ENCODE results near the gene ATG7. TPM values are rescaled to one million over a fixed set of nuclear protein-coding genes. Genes with fewer than 3 reads are reported as not detected.
"Not testable (repeated sequence)": the region's sequence is repeated elsewhere in the genome, so short reads cannot be mapped to it uniquely, and the experiment has no call there.

Gene ATG7
- total RNA-seq, 1 experiment from 2014 or later, result 25.7 TPM

DNA sequence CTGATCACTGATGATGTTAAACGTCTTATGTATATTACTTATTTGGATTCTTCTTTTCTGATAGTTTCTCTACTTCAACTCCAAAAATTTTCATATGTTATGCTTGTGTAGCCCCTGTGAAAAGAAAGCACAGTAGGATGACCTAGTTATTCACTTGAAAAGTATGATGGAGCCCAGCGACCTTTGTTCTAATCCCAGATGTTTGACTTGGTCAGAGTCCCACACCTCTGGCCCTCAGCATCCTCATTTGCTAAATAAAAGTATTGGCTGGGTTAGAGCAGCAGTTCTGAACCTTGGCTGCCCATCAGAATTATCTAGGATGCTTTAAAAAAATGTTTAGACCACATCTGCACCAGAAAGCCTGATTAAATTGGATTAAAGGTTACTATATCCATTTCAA, 173.7 kb downstream of the ATG7 start:
- no peak overlapping the region for H3K27ac ChIP-seq
- no peaks in the 10 kb centered on the region for H3K4me1 ChIP-seq
- H3K27me3 ChIP-seq, result no peaks in the 10 kb centered on the region
- no peak for DNase-seq
- no peaks in the 10 kb centered on the region for H3K9me3 ChIP-seq (replicated peaks)
- H3K36me3 ChIP-seq, result no peaks in the 10 kb centered on the region
- H3K4me3 ChIP-seq, result no peak overlapping the region

DNA sequence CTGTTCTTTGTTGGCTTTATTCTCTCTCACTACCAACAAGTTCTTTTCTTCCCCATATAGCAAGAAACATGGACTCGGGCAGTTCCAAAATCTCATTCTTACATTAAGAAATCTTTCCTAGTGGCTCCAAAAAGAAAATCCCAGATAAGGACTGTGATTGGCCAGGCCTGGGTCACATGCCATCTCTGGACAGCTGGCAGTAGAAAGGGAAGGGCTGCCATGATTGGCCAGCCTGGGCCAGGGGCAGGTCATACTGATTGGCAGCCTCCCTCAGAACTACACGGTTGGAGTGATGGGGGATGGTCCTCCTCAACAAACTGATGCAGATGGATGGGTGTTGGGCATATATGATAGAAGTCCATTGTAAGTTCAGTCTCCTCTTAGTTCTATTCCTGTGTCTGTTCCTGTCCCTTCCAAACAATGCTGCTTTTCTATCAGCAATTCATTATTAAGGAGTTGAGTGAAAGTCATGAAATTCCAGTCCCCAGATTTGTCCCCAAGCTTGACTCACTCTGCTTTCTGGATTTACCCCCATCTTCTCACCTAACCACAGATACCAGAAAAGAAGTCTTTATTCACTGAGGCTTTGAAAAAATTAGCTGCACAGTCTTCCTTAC, 175.5 kb downstream of the ATG7 start:
- Histone ChIP-seq H3K27ac (no peak overlapping the region), H3K4me1 (peaks cover 5% of the 10 kb centered on the region), H3K27me3 (no peaks in the 10 kb centered on the region), H3K9me3 (replicated peaks) (no peaks in the 10 kb centered on the region), H3K36me3 (no peaks in the 10 kb centered on the region), H3K4me3 (no peak overlapping the region)
- no peak for DNase-seq

DNA sequence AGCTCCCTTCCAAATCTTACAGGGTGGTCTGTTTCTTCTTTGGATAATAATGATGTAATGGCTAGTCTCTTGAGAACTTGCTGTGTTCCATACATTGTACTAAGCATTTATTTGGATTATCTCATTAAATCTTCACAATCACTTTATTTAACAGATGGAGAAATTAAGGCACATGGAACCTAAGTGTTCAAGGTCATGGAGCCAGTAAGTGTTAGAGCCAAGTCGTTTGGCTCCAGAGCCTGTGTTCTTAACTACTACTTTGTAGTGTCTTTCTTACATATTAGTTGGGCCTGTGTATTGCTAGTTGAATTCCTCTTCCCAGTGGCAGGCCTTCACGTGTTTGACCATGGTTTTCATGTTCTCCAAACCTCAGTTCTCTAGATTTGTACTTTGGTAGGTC, 177.8 kb downstream of the ATG7 start:
- no peaks in the 10 kb centered on the region for H3K27me3 ChIP-seq
- H3K4me1 ChIP-seq, result peaks cover 18% of the 10 kb centered on the region
- H3K9me3 ChIP-seq (replicated peaks), result no peaks in the 10 kb centered on the region
- H3K36me3 ChIP-seq, result no peaks in the 10 kb centered on the region
- DNase-seq, result no peak
- no peak overlapping the region for H3K4me3 ChIP-seq
- no peak overlapping the region for H3K27ac ChIP-seq

DNA sequence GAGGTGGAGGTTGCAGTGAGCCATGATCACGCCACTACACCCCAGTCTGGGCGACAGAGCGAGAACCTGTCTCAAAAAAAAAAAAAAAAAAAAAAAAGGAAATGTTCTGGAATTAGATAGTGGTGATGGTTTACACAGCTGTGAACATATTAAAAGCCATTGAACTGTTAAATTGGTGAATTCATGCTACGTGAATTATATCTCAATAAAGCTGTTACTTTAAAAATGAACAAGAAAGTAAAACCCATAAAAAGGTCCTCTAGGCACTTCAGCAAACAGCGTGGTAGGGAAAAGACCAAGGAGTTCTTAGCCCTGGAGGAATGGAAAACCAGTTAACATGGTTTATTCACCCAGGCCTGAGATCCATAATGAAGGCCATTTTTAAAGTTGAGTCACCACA, 180.1 kb downstream of the ATG7 start:
- no peak for DNase-seq
- Histone ChIP-seq H3K27me3 (no peaks in the 10 kb centered on the region), H3K36me3 (no peaks in the 10 kb centered on the region), H3K4me1 (peaks cover 25% of the 10 kb centered on the region), H3K4me3 (no peak overlapping the region), H3K27ac (peak overlapping the region; percentile 90), H3K9me3 (replicated peaks) (no peaks in the 10 kb centered on the region)

DNA sequence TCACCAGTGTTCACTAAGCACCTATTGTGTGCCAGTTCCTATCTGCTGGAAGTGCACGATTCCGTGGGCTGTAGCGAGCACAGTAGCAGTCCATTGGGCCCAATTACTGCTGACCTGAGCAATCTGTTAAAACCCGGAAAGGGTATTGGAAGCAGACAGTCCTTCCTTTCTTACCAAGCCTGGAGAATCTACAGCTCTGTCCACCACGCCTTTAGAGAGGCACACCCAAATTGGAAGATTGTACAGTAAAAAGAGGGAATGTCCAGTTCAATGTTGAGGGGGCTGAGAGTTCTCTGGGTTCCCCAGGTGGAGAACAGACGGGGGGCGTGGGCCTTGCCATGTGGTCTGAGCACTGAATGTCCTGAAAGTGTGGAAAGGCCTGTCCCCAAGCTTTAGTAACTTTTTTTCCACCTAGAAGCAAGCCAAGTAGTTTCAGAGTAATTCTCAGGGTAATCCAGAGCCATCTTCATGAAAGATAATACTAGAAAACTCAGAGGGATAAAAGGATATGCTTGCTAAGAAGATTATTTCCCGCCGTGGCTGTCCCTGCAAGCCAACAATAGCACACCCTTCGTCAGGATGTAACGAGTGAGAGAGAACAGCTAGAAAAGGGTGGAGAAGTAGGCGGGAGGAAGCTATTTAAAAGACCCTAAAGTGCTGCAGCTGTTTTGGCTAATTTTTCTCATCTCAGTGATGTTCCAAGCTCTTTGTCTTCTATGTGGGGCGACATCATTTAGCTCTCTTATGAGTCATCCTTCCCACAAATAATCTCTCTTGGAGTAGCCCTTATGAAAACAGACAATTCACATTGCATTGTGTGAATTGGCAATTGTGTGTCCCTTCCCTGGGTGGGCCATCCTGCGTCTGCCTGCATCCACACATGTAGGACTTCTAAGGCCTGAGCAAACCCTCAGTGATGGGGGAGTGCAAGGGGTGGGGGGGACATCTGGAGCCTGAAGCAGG, 181.0 kb downstream of the ATG7 start:
- no peak overlapping the region for H3K4me3 ChIP-seq
- H3K4me1 ChIP-seq, result peaks cover 28% of the 10 kb centered on the region
- peak; percentile 88 to 95 for DNase-seq
- H3K27me3 ChIP-seq, result no peaks in the 10 kb centered on the region
- H3K36me3 ChIP-seq, result no peaks in the 10 kb centered on the region
- H3K9me3 ChIP-seq (replicated peaks), result no peaks in the 10 kb centered on the region
- H3K27ac ChIP-seq, result peak overlapping the region; percentile 90

DNA sequence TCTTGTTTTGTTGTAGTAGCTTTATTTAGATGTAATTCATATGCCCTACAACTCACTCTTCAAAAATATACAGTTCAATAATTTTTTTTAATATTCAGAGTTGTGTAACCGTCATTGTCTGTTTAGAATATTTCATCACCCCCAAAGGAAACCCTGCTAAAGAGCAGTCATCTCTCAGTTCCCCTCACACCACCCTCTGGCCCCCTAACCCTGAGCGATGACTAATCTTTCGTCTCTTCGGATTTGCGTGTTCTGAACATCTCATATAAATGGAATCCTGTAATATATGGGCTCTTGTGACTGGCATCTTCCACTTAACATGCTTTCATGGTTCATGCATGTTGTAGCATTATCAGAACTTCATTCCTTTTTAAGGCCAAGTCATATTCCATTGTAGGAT, 183.8 kb downstream of the ATG7 start:
- no peak for DNase-seq
- H3K27ac ChIP-seq, result no peak overlapping the region
- H3K27me3 ChIP-seq, result no peaks in the 10 kb centered on the region
- H3K4me1 ChIP-seq, result peaks cover 28% of the 10 kb centered on the region
- no peaks in the 10 kb centered on the region for H3K36me3 ChIP-seq
- H3K9me3 ChIP-seq (replicated peaks), result no peaks in the 10 kb centered on the region
- no peak overlapping the region for H3K4me3 ChIP-seq

DNA sequence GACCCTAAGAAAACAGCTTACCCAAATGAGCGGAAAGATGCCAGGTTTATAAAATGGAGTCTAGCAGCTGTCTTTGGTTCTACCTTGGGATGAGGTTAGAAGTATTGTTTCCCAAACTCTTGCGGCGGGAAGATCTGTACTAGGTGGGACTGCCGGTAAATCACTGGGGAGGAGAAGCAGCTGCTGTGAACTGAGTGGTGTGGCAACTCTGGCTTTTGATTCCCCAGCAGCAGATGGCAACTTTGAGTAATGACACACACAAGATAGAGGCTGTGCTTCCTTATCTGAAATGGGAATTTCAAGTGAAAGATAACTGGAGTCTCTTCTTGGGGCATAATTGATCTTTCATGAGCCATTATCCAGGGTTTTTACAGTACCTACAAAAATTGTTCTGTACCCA, 184.9 kb downstream of the ATG7 start:
- Histone ChIP-seq H3K4me1 (peaks cover 28% of the 10 kb centered on the region), H3K4me3 (no peak overlapping the region), H3K36me3 (no peaks in the 10 kb centered on the region), H3K9me3 (replicated peaks) (no peaks in the 10 kb centered on the region), H3K27ac (peak overlapping the region; percentile 42), H3K27me3 (no peaks in the 10 kb centered on the region)
- DNase-seq, result peak; percentile 43 to 70

DNA sequence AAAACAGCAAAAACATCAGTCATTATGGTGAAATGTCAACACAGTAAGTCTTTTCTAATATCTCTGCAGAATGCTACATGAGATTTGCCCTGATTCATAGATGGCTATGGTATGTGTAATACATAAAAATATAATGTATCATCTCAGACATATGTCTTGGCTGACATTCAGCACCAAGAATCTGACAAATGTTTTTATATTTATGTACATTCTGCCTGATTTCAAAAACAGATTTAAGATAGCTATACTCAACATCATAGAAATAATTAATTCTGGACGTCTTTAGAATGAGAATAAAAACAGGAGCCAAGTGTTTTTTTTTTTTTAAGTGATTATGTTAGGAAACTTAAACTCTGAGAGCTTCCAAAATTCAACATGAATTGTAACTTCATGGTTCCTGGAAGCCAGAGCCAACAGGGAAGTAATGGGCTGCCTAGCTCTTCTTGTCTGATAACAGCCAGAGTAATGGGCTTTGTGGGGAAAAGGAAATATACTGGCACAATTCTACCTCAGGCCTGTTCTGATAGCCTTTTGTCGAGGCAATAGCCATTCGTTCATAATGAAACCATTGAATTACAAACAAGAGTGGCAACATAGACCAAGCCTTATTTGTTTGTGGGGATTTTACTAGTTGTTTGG, 187.1 kb downstream of the ATG7 start:
- Histone ChIP-seq H3K36me3 (no peaks in the 10 kb centered on the region), H3K9me3 (replicated peaks) (no peaks in the 10 kb centered on the region), H3K4me1 (peaks cover 26% of the 10 kb centered on the region), H3K27ac (no peak overlapping the region), H3K4me3 (no peak overlapping the region), H3K27me3 (no peaks in the 10 kb centered on the region)
- DNase-seq, result no peak

DNA sequence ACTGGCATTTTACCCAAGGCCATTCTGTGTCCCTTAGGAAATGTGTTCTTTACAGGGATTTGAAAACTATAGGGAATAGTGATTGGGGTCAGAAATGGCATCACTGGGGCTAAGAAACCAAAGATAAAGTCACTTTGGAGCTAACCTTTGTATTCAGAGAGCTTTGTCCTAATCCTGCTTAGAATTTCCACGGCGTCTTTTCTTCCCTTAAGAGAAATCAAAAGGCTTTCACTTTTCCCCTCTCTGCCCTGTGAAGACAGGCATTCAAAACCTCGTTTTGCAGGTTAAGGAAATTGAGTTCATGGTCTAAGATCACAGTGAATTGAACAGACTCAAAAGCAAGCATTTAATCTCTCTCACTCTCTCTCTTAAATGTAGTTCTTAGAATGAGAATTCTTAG, 189.0 kb downstream of the ATG7 start:
- no peaks in the 10 kb centered on the region for H3K27me3 ChIP-seq
- H3K4me1 ChIP-seq, result peaks cover 38% of the 10 kb centered on the region

DNA sequence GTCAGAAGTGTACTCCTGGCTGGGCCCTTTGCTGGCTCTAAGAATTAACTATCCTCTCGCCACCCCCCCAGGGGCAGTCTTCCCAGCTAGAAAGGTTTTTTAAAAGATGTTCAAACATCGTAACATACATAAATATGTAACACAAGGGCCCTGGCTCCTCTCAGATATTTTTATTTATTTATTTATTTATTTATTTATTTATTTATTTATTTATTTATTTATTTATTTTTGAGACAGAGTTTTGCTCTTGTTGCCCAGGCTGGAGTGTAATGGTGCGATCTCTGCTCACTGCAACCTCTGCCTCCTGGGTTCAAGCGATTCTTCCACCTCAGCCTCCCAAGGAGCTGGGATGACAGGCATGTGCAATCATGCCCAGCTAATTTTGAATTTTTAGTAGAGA, 190.5 kb downstream of the ATG7 start:
- not testable (repeated sequence) for H3K36me3 ChIP-seq; H3K4me3 ChIP-seq; H3K9me3 ChIP-seq (replicated peaks); H3K27me3 ChIP-seq; H3K27ac ChIP-seq; DNase-seq
- H3K4me1 ChIP-seq, result peaks cover 32% of the 10 kb centered on the region

More for the DNA sequence above, 189.0 kb downstream of the ATG7 start:
- H3K4me3 ChIP-seq, result no peak overlapping the region
- H3K27ac ChIP-seq, result no peak overlapping the region
- H3K36me3 ChIP-seq, result no peaks in the 10 kb centered on the region
- H3K9me3 ChIP-seq (replicated peaks), result no peaks in the 10 kb centered on the region
- no peak for DNase-seq

DNA sequence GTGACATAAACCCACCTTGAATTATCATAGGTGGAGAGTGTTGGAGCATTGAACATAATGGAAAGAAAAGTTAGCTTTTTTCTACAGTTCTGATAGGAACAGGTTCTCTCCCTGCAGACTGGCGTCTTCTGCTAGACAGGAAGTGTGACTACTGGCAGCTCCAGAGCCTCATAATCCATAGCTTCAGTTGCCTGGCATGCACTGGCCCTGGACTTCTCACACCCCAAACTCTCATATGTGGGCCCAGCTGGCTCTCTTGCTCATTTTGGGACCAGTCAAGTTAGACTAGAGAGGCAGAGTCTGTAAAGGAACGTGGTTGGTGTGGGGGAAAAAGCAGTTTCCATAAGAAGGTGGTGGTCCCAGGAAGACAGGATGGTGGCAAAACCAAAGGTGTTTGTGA, 191.4 kb downstream of the ATG7 start:
- H3K9me3 ChIP-seq (replicated peaks), result no peaks in the 10 kb centered on the region
- no peak overlapping the region for H3K27ac ChIP-seq
- no peaks in the 10 kb centered on the region for H3K27me3 ChIP-seq
- DNase-seq, result peak; percentile 11 to 45
- H3K4me3 ChIP-seq, result no peak overlapping the region
- peaks cover 32% of the 10 kb centered on the region for H3K4me1 ChIP-seq
- H3K36me3 ChIP-seq, result no peaks in the 10 kb centered on the region

DNA sequence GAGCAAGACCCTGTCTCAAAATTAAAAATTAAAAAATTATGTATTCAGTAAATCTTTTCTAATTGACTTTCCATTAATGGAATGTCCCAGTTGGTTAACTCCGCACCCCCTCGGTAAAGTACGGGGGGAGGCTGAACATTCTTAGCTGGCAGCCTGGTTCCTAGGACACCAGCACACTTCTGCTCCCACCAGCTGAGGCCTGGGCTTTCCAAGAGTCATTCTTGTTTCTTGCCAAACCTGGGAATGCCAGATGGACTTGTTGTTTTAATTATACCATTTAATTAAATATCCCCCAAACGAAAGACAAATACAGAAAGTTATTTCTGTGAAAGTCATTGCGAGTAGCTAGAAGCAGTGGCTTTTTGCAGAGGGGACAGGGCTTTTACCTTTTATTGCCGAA, 192.2 kb downstream of the ATG7 start:
- Histone ChIP-seq H3K4me1 (peaks cover 32% of the 10 kb centered on the region), H3K27ac (no peak overlapping the region), H3K4me3 (no peak overlapping the region), H3K36me3 (no peaks in the 10 kb centered on the region), H3K9me3 (replicated peaks) (no peaks in the 10 kb centered on the region), H3K27me3 (no peaks in the 10 kb centered on the region)
- no peak for DNase-seq

DNA sequence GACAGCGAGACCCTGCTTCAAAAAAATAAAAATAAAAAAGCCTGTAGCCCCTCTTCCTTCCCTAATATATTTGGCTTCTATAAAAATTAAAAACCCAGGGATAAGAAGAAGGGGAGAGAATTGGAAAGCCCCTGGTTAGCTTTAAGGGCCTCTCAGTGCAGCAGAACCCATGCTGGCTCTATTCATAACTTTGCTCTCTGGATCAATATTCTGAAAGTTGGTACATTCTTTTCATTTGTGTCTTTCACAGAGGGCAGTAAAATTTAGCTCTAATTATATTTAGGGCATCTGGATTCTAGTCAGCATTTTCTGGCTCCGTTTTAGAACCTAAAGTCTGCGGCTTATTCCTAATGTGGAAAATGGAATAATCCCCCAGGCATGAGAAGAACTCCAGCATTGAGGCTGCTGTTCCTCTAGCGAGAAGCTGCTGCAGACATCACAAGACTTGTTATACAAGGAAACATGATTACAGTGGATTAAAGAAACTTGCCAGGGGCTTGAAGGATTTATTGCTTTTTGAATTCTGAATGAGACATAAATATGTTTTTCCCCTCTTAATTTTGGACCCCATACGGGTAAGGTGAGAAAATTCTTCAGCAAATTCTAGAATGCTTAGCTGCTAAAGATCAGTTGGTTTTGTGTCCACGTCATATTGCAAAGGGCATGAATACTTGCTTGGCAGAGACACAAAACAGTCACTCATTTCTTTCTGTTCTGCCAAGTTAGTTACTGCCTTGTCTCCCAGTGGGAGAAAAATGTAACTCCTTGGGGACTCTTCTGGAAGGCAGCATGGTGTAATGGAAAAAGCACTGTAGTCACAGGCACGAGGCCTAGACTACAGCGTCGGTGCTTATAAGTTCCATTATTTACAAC, 193.8 kb downstream of the ATG7 start:
- H3K4me1 ChIP-seq, result peaks cover 32% of the 10 kb centered on the region
- H3K27me3 ChIP-seq, result no peaks in the 10 kb centered on the region
- no peak for DNase-seq
- no peaks in the 10 kb centered on the region for H3K36me3 ChIP-seq
- no peak overlapping the region; the same call in 1 of the 2 replicates for H3K27ac ChIP-seq
- no peak overlapping the region for H3K4me3 ChIP-seq
- H3K9me3 ChIP-seq (replicated peaks), result no peaks in the 10 kb centered on the region

DNA sequence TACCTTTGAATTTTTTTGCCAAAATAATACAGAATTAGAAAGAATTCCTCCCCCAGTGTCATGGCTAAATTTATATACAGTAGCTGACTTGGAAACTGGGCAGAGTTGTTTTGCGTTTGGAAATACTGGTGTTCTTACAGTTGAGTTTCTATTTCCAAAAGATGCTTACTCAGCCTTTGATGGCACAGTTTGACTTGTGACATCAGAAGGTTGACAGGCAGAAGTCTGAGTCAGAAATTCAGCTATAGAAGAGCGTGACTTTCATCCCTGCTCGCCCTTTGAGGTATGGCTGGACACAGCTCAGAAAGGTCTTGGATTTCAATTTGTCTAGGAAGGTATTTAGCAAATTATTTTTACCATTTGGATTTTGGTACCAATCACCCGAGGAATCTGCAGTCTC, 195.7 kb downstream of the ATG7 start:
- no peak for DNase-seq
- no peaks in the 10 kb centered on the region for H3K27me3 ChIP-seq

More for the DNA sequence above, 195.7 kb downstream of the ATG7 start:
- no peaks in the 10 kb centered on the region for H3K36me3 ChIP-seq
- no peak overlapping the region for H3K4me3 ChIP-seq
- H3K27ac ChIP-seq, result no peak overlapping the region
- H3K9me3 ChIP-seq (replicated peaks), result no peaks in the 10 kb centered on the region
- peaks cover 32% of the 10 kb centered on the region for H3K4me1 ChIP-seq
